T1000 (cell line): Measurements from ENCODE around the gene PAM.
"Not testable (repeated sequence)": the region's sequence is repeated elsewhere in the genome, so short reads cannot be mapped to it uniquely, and the experiment has no call there.

Source experiments
- DNase-seq: peaks from one replicate; lab custom pipeline; 2025; ENCODE audit warnings: mixed read lengths; lab: John Stamatoyannopoulos, UW

The PAM gene

GRCh38 chr5:103059525-103059924 lies 304.4 kb downstream of the PAM start:
- no peak for DNase-seq

GRCh38 chr5:103060424-103060954 lies 305.4 kb downstream of the PAM start:
- DNase-seq = no peak

- DNase-seq = no peak
These were observed 311.2 kb downstream of the PAM start for GRCh38 chr5:103066326-103066725.

- not testable (repeated sequence) for DNase-seq
These were observed 318.4 kb downstream of the PAM start for GRCh38 chr5:103073500-103073899.

- DNase-seq = no peak
These were observed 320.3 kb downstream of the PAM start for GRCh38 chr5:103075442-103075841.
